Measurements from ENCODE around the gene MFF.

MFF gene

DNA sequence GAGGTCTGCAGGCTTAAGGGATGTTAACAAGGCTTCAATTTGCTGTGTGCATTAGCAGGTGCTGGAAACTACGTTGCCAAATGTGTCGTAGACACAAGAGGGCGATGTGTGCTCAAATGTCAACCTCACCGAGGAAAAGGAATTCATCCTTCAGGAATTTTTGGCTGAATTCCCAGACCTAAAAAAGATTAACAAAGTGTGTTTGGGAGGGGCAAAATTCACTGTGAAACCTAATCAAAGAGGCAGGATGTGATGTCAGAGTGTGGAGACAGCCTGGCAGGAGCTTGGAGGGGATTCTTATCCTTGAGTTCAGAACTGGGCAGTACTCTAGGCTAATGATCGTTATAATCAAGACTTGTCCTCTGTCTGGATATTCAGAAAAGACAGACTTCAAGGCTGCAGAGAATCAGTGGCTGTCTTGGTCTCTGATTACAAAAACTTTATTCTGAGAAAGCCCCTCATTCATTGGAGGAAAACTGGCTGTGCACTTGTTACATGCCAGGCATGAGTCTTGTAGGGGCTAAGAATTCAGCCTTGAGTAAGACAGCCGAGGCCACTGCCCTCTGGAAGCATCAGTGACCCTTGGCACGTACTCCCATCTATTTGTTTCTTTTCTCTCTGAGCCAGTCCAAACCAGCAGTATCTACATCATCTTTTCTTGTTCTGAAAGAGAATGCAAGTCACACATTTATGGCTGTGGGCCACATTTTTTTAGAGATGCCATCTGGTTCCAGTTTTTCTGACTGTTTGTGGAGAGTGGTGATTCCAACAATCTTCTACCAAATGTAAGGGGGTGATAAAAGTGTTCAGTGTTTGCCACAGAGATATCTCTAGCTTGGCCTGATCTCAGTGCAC is 81.4 kb downstream of the MFF start:
- DNase-seq (ENCODE audit: low spot score) = peak; percentile 23
